KBM-7 (cell line): ENCODE data around the gene CMIP.
A peak's percentile ranks its signal among the peaks of the same experiment; 100 is the strongest.

Experiments
- DNase-seq: peaks from one replicate; pipeline ENCODE4 v3.0.0-alpha.2; 2015
- in situ Hi-C: fragments of 300-500 bp; cut with MboI; formaldehyde crosslinking; loops from 2 replicates; pipeline ENCODE4 v1.14.3; 2020; ENCODE audit warnings: low sequenced_read_pairs, low pct_unique_long_range_greater_than_20kb, mixed read lengths

CMIP gene

GRCh38 chr16:81457326-81458133 lies 12.9 kb downstream of the CMIP start:
- no peak for DNase-seq
- in situ Hi-C loops, result no loop called here

DNA sequence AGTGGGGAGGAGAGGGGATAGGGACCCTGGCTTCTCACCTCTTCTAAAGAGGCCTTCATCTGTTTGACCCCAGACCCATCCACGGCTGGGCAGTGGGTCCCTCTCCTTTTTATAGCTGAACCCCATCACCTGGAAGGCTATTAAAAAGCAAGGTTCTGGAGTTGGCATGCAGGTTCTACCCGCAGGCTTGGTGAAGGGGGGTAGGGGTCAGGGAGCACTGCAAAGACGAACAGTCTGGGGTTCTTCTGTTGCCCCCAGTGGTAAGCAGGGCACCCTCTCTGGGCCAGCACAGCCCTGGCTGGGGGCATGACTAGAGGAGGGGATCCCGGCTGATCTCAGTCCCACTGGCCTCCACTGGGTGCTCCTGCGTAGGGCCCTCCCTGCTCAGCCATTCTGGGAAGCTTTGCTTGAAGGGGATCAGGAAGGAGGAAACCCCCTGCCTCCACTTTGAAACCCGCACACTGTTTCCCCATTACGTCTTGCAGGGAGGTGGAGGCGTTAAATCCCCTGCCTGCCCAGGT lies 13.6 kb downstream of the CMIP start:
- no peak for DNase-seq
- in situ Hi-C loops, result no loop called here

GRCh38 chr16:81458827-81459598 lies 14.4 kb downstream of the CMIP start:
- no peak for DNase-seq
- in situ Hi-C loops, result no loop called here

DNA sequence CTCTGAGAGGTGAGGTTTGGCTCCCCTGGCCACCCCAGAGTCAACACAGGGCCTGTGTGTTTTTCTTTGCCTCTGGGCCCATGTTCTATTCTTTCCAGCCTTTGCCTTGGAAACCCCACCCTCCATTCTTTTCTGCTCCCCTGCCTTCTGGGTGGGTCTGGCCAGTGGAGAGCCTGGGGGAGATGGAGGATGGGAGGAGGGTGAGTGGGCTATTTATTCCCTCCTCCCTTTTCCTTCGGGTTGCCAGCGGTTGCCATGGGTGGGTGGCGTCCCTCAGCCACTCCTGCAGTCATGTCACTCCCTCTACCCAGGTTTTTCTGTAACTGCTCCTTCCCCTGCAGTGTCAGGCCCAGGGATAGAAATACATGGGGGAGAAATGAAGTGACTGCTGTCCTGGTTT lies 15.5 kb downstream of the CMIP start:
- DNase-seq, result no peak
- in situ Hi-C loops, result no loop called here

- DNase-seq, result no peak
- in situ Hi-C loops, result no loop called here
Measured at GRCh38 chr16:81461243-81461642, 16.6 kb downstream of the CMIP start.

GRCh38 chr16:81461766-81462165 lies 17.2 kb downstream of the CMIP start:
- in situ Hi-C loops, result no loop called here
- DNase-seq, result no peak

DNA sequence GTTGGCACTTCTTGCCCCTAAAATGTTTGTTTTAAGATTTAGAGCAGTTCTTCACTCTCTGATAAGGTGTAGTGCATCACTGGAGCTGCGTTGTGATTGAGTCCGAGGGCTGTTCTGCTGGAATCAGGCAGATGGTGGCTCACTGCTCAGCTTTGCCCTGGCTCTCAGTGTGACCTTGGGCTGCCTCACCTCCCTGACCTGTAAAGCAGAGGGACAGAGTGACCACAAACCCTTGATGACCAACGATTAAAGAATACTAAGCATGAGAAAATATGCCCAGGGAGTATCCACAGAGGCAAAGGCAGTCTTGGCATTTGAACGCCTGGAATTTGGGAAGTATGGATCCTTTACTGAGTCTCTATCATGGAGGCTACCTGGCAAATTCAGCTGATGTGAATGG lies 18.1 kb downstream of the CMIP start:
- DNase-seq, result no peak
- in situ Hi-C loops, result no loop called here

DNA sequence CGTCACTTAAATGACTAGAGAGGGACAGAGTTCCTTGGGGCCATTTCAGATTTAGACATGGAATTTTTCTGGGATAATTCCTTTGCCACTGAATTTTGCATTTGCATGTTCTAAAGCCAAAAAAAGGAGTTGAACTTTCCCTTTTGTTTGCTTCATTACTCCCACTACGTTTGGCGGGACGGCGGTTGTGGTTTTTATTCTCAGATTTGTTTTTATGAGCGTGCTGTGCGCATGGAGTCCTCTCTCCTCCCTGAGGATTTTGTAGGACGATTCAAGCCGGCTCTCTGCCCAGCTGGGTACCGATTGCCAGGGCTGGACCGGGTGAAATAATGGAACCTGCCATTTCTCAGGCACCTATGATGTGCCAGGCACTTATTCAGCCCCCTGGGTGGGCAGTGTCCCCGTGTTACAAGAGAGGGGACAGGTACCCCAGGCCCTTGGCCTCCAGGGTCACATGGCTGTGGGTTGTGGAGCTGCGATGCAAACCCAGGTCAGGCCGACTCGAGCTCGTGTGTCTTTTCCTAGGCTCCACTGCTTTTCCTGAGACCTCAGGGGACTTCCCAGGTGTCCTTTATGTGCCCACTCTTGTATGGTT lies 18.8 kb downstream of the CMIP start:
- no peak for DNase-seq
- in situ Hi-C loops, result no loop called here

DNA sequence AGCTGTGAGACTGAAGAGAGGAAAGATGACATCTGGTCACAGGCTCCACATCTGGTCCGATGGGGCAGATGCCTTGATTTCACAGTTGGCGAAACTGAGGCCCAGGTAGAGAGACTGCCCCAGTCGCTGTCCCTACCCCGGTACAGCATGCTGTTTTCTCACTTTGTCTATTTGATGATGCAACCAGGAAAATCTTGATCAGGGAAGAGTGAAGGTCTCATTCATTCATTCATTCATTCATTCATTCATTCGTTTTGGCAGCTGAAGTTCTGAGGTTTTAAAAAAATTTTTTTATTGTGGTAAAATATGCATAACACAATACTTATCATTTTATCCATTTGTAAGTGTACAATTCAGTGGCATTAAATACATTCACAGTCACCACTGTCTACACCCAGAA lies 19.7 kb downstream of the CMIP start:
- in situ Hi-C loops, result no loop called here
- DNase-seq, result no peak

- in situ Hi-C loops, result no loop called here
Measured at GRCh38 chr16:81465375-81465943, 20.9 kb downstream of the CMIP start.

DNA sequence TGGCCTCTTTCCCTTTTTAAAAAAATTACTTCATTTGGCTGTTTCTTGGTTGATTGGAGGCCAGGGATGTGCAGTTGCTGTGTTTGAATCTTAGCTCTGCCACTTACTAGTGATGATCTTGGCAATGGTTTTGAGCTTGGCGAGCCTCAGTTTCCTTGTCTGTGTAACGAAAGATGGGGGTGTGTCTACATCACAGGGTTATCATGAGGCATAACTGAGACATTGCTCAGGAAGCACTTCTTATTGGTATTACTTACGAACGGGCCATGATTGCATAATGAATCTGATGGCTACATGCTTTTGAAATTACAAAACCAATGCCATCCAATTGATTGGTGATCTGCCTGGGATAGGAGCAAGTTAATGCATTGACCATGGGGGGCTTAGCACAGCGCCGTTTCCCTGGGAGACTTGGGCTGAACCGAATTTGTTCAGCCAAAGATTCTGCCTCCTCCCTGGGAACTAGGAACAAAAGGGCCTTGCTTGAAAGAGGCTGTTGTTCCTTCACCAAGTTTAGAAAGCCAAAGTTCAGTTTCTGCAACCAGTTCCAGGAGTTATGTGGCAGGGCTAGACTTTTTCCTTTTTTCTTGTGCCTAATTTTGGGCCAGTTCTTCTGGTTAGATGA lies 21.9 kb downstream of the CMIP start:
- DNase-seq, result no peak
- in situ Hi-C loops, result no loop called here

More at GRCh38 chr16:81465375-81465943, 20.9 kb downstream of the CMIP start:
- DNase-seq, result no peak

DNA sequence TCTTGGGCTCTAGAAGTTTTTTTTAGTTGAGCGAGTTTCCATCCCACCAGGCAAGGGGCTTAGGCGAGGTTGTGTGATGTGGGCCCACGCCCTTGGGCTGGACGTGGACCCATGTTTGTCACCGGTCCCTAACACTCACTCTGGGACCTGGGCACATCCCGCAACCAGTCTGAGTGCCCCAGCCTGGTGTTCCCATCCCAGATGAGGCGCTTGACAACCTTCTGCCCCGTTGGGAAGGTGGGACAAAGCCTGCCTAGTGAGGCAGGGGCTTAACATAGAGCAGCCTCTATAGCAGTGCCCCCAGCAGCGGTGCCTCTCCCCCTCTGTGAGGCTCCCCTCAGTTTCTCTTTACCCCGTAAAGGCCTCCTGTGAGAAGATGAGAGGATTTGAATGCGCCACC lies 22.5 kb downstream of the CMIP start:
- in situ Hi-C loops, result no loop called here
- DNase-seq, result no peak

DNA sequence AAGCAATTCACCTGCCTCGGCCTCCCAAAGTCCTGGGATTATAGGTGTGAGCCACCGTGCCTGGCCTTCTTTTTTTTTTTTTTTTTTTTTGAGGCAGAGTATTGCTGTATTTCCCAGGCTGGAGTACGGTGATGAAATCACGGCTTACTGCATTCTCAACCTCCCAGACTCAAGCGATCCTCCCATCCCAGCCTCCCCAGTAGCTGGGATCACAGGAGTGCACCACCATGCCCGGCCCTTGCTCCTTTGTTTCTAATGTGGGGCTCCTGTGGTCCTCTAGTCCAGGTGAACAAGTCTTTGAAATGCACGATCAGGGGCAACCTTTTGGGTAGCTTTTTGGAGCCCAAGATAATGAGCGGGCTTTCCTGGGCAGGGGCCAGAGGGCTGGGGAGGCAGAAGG lies 23.2 kb downstream of the CMIP start:
- in situ Hi-C loops, result no loop called here
- DNase-seq, result no peak

DNA sequence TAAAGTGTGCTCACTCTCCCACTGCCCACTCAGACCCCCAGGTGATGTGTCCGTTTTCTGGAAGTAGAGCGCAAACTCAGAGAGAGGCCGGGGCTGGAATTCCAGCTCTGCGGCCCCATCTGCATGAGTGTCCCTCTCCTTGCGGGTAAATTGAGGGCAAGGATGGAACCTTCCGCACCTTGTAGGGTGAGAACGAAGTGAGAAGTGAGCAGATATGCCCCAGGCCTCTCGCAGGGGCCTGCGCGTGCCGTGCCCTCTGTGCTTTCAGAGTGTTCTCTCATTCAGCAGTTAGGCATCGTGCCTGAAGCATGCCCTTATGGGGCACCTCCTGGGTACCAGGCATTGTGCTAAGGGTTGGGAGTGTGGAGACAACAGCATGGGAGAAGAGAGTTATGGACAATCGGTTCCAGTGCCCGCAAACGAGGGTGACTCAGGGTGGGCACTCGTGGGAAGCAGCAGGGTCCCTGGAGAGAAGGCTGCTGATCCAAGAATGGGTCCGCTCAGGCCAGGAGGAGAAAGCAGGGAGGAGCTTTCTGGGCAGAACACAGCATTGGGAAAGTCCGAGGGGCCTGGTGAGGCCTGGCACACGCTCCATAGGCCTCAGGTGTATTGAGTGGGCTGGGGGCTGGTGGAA lies 23.8 kb downstream of the CMIP start:
- no peak for DNase-seq
- in situ Hi-C loops, result no loop called here

- DNase-seq, result no peak
- in situ Hi-C loops, result no loop called here
Measured at GRCh38 chr16:81469183-81469677, 24.6 kb downstream of the CMIP start.

DNA sequence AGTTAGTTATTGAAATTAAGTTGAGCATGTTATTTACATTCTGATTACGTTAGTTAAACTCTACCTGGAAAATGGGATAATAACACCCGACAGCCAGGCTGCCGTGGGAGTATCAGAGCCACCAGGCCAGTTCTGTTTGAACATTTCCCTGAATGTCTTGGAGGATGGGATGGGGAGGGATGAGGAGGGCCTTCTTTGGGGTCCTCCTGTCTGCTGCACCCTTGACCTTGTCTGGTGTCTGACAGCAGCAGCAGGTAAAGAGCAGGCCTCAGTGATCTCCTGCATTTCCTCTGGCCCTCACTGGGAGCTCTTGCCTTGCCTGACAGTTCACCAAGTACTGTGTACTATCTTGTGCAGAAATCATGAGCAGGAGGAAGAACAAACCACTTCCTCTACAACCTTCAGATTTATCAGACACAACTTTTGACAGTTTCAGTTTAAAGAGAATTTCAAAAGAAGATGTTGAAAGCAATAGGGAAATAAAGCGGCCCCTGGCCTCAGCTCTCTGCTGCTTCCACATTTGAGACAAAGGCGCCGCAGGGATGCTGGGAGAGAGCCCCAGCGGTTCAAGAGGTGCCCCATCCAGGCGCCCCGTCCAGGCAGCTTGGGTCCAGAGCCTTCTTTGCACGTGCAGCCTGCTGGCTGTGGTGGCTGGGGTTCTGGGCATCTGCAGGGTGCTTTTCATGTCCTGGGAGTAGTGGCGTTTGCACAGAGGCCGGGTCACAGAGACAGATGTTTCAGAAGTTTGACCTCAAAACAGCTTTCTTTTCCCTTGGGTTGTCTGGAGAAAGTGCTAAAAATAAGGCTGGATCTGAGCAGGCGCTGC lies 25.3 kb downstream of the CMIP start:
- DNase-seq, result peak; percentile 91
- in situ Hi-C loops, result no loop called here

- no peak for DNase-seq
- in situ Hi-C loops, result no loop called here
Measured at GRCh38 chr16:81470796-81471636, 26.4 kb downstream of the CMIP start.
